GM19452 (cell line): ENCODE data around the gene ABCA3.
A peak's percentile ranks its signal among the peaks of the same experiment; 100 is the strongest.

Experiments
- ATAC-seq: cut with Tn5 transposase; IDR thresholded peaks from one replicate; pipeline ENCODE4 v1.9.1; 2021; ENCODE audit not compliant: unreplicated experiment

Gene ABCA3

GRCh38 chr16:2358811-2359210 lies 18.3 kb upstream of the ABCA3 start:
- no peak for ATAC-seq

- ATAC-seq, result no peak
These were observed 16.8 kb upstream of the ABCA3 start for GRCh38 chr16:2357331-2357730.

GRCh38 chr16:2350500-2350899 lies 10.0 kb upstream of the ABCA3 start:
- ATAC-seq, result no peak

- ATAC-seq, result no peak
These were observed 2.7 kb upstream of the ABCA3 start for GRCh38 chr16:2343211-2343610.

- ATAC-seq, result no peak
These were observed 1.2 kb upstream of the ABCA3 start for GRCh38 chr16:2341456-2342447.

- peak; percentile 36 for ATAC-seq
These were observed 725 bp downstream of the ABCA3 start for GRCh38 chr16:2339521-2340484.

- no peak for ATAC-seq
These were observed 2.9 kb downstream of the ABCA3 start for GRCh38 chr16:2337431-2338296.

- ATAC-seq, result no peak
These were observed 5.1 kb downstream of the ABCA3 start for GRCh38 chr16:2335286-2335895.

- ATAC-seq, result no peak
These were observed 6.7 kb downstream of the ABCA3 start for GRCh38 chr16:2333772-2334379.

- ATAC-seq, result no peak
These were observed 7.3 kb downstream of the ABCA3 start for GRCh38 chr16:2333231-2333630.

GRCh38 chr16:2331931-2332267 lies 8.6 kb downstream of the ABCA3 start:
- ATAC-seq, result no peak

GRCh38 chr16:2331199-2331930 lies 9.2 kb downstream of the ABCA3 start:
- no peak for ATAC-seq

- ATAC-seq, result no peak
These were observed 11.0 kb downstream of the ABCA3 start for GRCh38 chr16:2329532-2329931.

- no peak for ATAC-seq
These were observed 12.1 kb downstream of the ABCA3 start for GRCh38 chr16:2328428-2328827.

- no peak for ATAC-seq
These were observed 14.3 kb downstream of the ABCA3 start for GRCh38 chr16:2326191-2326590.

GRCh38 chr16:2325791-2326190 lies 14.7 kb downstream of the ABCA3 start:
- no peak for ATAC-seq

GRCh38 chr16:2325181-2325580 lies 15.3 kb downstream of the ABCA3 start:
- ATAC-seq, result no peak

GRCh38 chr16:2324296-2324859 lies 16.1 kb downstream of the ABCA3 start:
- ATAC-seq, result no peak

- ATAC-seq, result no peak
These were observed 16.8 kb downstream of the ABCA3 start for GRCh38 chr16:2323701-2324100.
